T-helper 17 cell (primary cell): ENCODE results near the gene TDP2. TPM values are rescaled to one million over a fixed set of nuclear protein-coding genes. Genes with fewer than 3 reads are reported as not detected.
A peak's percentile ranks its signal among the peaks of the same experiment; 100 is the strongest.
"Not testable (repeated sequence)": the region's sequence is repeated elsewhere in the genome, so short reads cannot be mapped to it uniquely, and the experiment has no call there.

ENCODE experiments used
- ATAC-seq: fragments of 150-1000 bp; cut with Tn5 transposase; 2 replicates; pipeline ENCODE4 v1.10.0; 2021; ENCODE audit warnings: mild to moderate bottlenecking, moderate library complexity
- DNase-seq, 3 donors: peaks; one replicate each; pipeline versions ENCODE4 v3.0.0 to v3.0.0-alpha.2; 2020 to 2021
- H3K9me3 ChIP-seq: one replicate; pipeline ENCODE4 v1.7.0; 2013; ENCODE audit warnings: low read length, mild to moderate bottlenecking; ENCODE audit not compliant: control insufficient read depth, poor library complexity, severe bottlenecking
- H3K27ac Mint-ChIP-seq: one replicate; pipeline ENCODE4 v1.8.0; 2022; ENCODE audit warnings: mild to moderate bottlenecking, moderate library complexity, mixed read lengths
- H3K27me3 Mint-ChIP-seq: one replicate; pipeline ENCODE4 v1.8.0; 2022; ENCODE audit warnings: mixed read lengths
- H3K36me3 Mint-ChIP-seq: one replicate; pipeline ENCODE4 v1.8.0; 2022; ENCODE audit warnings: low read depth, mixed read lengths
- H3K4me1 Mint-ChIP-seq: one replicate; pipeline ENCODE4 v1.8.0; 2022; ENCODE audit warnings: mild to moderate bottlenecking, mixed read lengths
- H3K4me3 Mint-ChIP-seq: one replicate; pipeline ENCODE4 v1.8.0; 2022; ENCODE audit warnings: mild to moderate bottlenecking, moderate library complexity, mixed read lengths
- total RNA-seq, 4 donors: library from RNA in 2 of 4; stranded (reverse) in 2 of 4; gene quantifications; one replicate each; pipeline ENCODE4 v1.2.3 and lab custom pipeline; 2022 to 2026

The TDP2 gene
- total RNA-seq, 2 donors from 2014 or later, result 35.6 to 42.0 TPM

DNA sequence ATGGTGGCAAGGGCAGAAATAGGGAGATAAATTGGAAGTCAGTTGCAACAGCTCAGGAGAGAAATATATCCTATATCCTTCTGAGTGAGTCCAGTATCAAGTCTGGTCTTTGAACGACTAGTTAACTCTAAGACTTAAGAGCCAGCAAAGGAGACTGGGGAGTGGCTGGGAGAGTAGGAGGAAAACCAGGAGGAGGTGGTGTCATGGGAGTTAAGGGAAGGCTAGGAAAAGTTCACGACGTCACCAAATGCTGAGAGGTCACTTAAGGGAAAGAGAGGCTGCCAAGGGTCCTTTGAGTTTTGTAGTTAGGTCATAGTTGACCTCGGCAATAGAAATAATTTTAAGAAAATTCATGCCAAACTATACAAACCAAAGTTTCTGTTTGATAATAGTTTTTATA is 25.3 kb upstream of the TDP2 start:
- H3K27me3 Mint-ChIP-seq, result no peaks in the 10 kb centered on the region
- peaks cover 18% of the 10 kb centered on the region for H3K4me1 Mint-ChIP-seq
- ATAC-seq (no peak), DNase-seq (no peak)
- H3K9me3 ChIP-seq, result no peaks in the 10 kb centered on the region
- no peak overlapping the region for H3K4me3 Mint-ChIP-seq
- no peak overlapping the region for H3K27ac Mint-ChIP-seq
- H3K36me3 Mint-ChIP-seq, result peaks cover 4% of the 10 kb centered on the region

DNA sequence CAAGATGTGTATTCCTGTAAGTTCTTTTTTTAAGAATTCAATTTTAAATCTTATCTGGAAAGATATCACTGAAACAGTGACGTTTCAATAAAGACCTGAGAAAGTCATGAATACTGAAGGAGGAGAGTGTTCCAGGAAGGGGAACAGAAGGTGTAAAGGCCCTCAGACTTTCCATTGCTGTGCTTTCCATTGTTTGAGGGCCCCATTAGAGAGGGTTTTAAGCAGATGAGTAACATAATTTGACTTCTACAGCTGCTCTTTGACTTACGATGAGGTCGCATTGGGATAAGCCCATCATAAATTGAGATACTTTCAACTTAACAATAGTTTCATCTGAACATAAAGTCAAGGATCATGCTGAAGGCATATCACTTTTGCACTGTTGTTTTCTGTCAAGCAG is 24.9 kb upstream of the TDP2 start:
- H3K27ac Mint-ChIP-seq, result no peak overlapping the region

DNA sequence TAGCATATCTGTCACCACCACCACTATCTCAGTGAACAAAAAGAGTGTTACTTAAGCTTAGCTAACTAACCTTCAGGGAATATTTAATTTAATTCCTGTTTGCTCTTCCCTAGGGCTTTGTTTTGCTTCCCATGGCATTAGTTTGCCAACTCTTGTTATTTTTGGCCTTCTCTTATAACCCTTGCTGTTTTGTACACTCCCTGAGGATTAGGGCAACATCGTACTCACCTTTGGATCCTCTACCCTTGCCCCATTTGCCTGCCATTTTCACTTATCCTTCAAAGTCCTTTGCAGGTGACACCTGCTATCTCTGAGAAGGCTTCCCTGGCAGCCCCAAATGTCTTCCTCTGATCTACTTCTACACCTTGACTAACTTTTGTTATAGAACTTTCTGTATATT is 23.9 kb upstream of the TDP2 start:
- Mint-ChIP-seq H3K27me3 (no peaks in the 10 kb centered on the region), H3K4me1 (peaks cover 22% of the 10 kb centered on the region), H3K36me3 (peaks cover 4% of the 10 kb centered on the region), H3K27ac (peak overlapping the region; percentile 34), H3K4me3 (no peak overlapping the region)
- ATAC-seq (no peak), DNase-seq (no peak)
- H3K9me3 ChIP-seq, result no peaks in the 10 kb centered on the region

More for the DNA sequence above, 24.9 kb upstream of the TDP2 start:
- DNase-seq, result no peak
- ATAC-seq, result no peak
- Mint-ChIP-seq H3K27me3 (no peaks in the 10 kb centered on the region), H3K4me3 (no peak overlapping the region), H3K4me1 (peaks cover 21% of the 10 kb centered on the region), H3K36me3 (peaks cover 4% of the 10 kb centered on the region)
- H3K9me3 ChIP-seq, result no peaks in the 10 kb centered on the region

DNA sequence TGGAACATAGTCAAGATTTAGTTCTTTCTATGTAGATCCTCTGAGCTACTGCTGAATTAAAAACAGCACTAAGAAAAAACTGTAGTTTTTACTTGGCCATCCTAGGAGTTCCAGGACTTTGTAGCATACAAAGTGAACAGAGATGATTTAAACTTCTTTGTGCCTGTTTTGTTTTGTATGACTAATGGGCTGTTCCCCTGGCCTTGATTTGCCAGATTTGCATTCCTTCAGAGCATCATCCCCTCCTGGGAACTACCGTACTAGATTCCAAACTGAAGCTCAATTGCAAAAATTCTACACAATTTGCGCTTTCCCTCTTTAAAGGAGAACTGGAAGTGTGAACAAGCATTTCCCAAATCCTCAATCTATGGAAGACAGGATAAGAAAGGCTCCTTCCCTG is 23.3 kb upstream of the TDP2 start:
- no peaks in the 10 kb centered on the region for H3K9me3 ChIP-seq

DNA sequence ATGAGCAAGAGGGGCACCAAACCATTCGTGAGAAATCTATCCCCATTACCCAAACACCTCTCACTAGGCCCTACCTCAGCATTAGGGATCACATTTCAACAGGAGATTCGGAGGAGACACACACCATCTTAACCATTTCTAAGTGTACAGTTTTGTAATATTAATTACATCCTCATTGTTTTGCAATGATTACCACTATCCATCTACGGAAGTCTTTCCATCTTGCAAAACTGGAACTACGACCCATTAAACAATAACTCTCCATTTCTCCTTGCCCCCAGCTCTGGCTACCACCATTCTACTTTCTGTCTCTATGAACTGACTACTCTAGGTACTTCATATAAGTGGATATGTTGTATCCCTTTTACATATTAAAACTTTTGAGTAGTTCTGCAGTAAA is 20.2 kb upstream of the TDP2 start:
- no peak for DNase-seq
- Mint-ChIP-seq H3K4me3 (no peak overlapping the region), H3K27me3 (no peaks in the 10 kb centered on the region), H3K27ac (peak overlapping the region; percentile 77), H3K4me1 (peaks cover 15% of the 10 kb centered on the region), H3K36me3 (peaks cover 4% of the 10 kb centered on the region)
- H3K9me3 ChIP-seq, result no peaks in the 10 kb centered on the region
- ATAC-seq, result no peak

More for the DNA sequence above, 23.3 kb upstream of the TDP2 start:
- Mint-ChIP-seq H3K36me3 (peaks cover 4% of the 10 kb centered on the region), H3K27ac (no peak overlapping the region), H3K4me3 (no peak overlapping the region), H3K27me3 (no peaks in the 10 kb centered on the region), H3K4me1 (peaks cover 19% of the 10 kb centered on the region)
- no peak for ATAC-seq
- no peak for DNase-seq

DNA sequence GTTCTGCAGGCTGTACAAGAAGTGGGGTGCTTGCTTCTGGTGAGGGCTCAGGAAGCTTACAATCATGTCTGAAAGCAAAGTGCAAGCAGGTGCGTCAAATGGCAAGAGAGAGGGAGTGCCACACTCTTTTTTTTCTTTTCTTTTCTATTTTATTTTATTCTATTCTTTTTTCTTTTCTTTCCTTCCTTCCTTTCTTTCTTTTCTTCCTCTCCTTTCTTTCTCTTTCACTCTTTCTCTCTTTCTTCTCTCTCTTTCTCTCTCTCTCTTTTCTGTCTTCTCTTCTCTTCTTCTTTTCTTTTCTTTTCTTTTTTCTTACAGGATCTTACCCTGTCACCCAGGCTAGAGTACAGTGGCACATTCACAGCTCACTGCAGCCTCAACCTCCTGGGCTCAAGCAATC is 19.7 kb upstream of the TDP2 start:
- peaks cover 4% of the 10 kb centered on the region for H3K36me3 Mint-ChIP-seq
- peak overlapping the region; percentile 77 for H3K27ac Mint-ChIP-seq
- DNase-seq (no peak), ATAC-seq (no peak)
- H3K9me3 ChIP-seq, result no peaks in the 10 kb centered on the region
- no peak overlapping the region for H3K4me3 Mint-ChIP-seq
- H3K27me3 Mint-ChIP-seq, result no peaks in the 10 kb centered on the region
- peaks cover 11% of the 10 kb centered on the region for H3K4me1 Mint-ChIP-seq

DNA sequence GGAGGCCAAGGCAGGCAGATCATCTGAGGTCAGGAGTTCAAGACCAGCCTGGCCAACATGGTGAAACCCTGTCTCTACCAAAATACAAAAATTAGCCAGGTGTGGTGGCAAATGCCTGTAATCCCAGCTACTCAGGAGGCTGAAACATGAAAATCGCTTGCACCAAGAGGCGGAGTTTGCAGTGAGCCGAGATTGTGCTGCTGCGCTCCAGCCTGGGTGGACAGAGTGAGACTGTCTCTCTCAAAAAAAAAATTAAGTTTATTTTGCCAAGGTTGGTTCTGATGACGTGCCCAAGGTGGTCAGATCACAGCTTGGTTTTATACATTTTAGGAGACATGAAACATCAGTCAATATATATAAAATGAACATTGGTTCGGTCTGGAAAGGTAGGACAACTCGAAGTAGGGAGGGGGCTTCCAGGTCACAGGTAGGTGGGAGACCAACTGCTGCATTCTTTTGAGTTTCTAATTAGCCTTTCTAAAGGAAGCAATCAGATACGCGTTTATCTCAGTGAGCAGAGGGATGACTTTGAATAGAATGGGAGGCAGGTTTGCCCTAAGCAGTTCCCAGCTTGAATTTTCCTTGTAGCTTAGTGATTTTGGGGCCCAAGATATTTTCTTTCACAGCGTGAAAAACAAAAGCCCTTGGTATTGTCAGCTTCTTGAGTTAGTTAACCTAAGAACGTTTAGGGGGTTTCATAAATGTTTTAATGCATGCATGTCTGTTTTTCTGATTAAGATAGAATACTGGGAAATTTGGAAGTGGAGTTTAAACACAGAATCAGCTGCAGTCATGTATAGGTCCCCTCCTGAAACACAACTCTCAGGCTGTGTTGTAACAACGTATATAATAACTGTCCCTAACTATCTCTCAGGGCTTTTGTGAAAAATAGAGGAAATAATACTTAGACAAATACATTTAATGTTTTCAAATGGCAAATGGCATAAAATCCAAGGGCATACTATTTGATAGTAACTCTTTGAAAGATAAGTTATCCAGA is 16.9 kb upstream of the TDP2 start:
- DNase-seq (no peak), ATAC-seq (no peak)
- Mint-ChIP-seq H3K4me3 (no peak overlapping the region), H3K4me1 (peaks cover 10% of the 10 kb centered on the region), H3K27me3 (no peaks in the 10 kb centered on the region), H3K36me3 (peaks cover 4% of the 10 kb centered on the region), H3K27ac (peak overlapping the region; percentile 11)
- no peaks in the 10 kb centered on the region for H3K9me3 ChIP-seq

DNA sequence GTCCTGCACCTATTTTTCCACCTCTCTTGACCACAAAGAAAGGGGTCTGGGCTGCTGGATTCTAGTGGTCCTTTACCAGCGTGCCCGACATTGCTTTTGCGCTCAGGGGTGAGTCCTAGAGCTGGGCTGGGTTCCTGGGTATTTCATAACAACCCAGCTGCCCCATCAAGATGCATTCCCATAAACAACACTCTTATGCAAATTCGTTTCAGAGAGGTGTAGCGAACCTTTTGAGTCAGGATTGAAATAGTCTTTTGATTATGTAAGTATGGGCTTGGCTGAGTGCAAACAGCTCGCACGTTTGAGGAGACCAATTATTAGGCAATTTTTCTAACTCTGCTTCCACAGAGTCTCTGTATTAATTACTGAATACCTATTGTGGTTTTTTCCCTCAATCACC is 13.9 kb upstream of the TDP2 start:
- DNase-seq (no peak), ATAC-seq (no peak)
- no peaks in the 10 kb centered on the region for H3K27me3 Mint-ChIP-seq
- H3K4me3 Mint-ChIP-seq, result no peak overlapping the region
- H3K4me1 Mint-ChIP-seq, result peaks cover 2% of the 10 kb centered on the region
- no peak overlapping the region for H3K27ac Mint-ChIP-seq
- H3K36me3 Mint-ChIP-seq, result no peaks in the 10 kb centered on the region
- H3K9me3 ChIP-seq, result no peaks in the 10 kb centered on the region

DNA sequence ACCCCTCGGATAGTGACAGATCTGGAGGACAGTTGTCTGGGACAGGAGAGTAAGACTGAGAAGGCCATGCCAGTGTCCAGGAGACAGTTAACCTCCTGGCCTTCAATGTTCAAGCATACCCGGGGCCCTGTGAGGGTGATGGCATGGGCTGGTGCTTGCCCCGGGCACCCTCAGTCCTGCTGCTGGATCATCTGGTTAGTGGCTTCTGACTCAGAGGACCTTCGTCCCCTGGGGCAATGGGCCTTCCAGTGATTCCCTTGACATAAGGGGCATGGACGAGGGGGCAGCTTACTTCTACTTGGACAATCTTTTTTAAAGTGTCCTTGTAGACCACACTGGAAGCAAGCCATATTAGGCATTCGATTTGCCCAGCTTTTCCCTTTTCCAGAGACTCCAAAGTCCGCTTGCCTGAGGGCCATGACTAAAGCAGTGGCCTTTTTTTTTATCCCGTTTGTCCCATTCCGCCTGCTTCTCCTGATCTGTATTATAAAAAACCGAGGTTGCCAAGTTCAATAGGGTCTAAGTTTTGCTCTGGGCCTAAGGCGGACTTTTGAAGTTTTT is 12.2 kb upstream of the TDP2 start:
- H3K27me3 Mint-ChIP-seq, result not testable (repeated sequence)

DNA sequence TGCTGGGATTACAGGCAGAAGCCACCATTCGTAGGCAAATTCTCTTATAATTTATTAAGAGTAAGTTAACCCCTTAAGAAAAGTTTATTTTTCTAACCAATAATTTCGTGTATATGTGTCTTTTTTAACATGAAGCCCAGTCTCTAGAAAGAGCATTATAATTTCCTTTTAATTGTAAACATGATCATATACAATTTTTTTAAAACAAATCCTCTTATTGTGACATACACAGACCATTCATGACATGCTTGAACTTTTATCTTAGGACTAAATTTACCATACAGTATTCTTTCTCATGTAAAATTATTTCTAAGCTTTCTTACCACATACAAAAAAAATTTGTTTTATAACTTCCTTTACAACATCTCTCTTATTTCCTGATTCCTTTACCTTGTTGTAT is 6.9 kb upstream of the TDP2 start:
- Mint-ChIP-seq H3K27me3 (no peaks in the 10 kb centered on the region), H3K4me3 (no peak overlapping the region), H3K27ac (no peak overlapping the region), H3K36me3 (no peaks in the 10 kb centered on the region), H3K4me1 (peaks cover 6% of the 10 kb centered on the region)
- no peaks in the 10 kb centered on the region for H3K9me3 ChIP-seq
- DNase-seq, result no peak
- no peak for ATAC-seq

More for the DNA sequence above, 12.2 kb upstream of the TDP2 start:
- not testable (repeated sequence) for DNase-seq, H3K9me3 ChIP-seq, H3K27ac Mint-ChIP-seq, H3K4me3 Mint-ChIP-seq, ATAC-seq, H3K4me1 Mint-ChIP-seq, H3K36me3 Mint-ChIP-seq

DNA sequence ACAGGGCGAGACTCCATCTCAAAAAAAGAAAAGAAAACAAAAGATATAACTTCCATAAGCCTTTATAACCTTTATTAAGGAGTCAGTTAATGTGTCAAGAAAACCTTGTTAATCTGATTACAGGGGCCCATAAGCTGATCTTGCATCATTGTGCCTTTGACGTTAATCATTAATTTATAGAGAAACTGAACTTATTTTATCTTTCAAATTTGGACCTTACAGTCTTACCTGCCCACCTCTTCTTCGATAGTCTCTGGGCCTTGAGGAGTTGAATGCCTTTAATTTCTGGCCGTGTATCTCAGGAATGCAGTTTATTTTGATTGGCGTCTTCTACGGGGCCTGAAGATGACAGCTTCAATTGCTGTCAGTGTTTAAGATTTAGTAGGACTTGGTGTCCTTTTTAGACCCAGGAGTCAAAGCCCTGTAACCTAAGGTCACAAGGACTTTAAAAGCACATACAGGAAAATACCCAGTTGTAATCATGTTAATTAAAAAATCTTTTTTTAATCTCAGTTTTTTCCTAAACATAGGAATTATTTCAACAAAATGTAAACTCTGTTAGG is 6.0 kb upstream of the TDP2 start:
- H3K9me3 ChIP-seq, result no peaks in the 10 kb centered on the region
- no peak for ATAC-seq
- peaks cover 9% of the 10 kb centered on the region for H3K4me1 Mint-ChIP-seq

DNA sequence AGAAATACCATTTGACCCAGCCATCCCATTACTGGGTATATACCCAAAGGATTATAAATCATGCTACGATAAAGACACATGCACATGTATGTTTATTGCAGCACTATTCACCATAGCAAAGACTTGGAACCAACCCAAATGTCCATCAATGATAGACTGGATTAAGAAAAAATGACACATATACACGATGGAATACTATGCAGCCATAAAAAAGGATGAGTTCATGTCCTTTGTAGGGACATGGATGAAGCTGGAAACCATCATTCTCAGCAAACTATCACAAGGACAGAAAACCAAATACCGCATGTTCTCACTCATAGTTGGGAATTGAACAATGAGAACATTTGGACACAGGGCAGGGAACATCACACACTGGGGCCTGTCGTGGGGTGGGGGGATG is 4.4 kb upstream of the TDP2 start:
- not testable (repeated sequence) for H3K27ac Mint-ChIP-seq, H3K9me3 ChIP-seq, H3K36me3 Mint-ChIP-seq, ATAC-seq, H3K27me3 Mint-ChIP-seq, DNase-seq, H3K4me3 Mint-ChIP-seq
- peaks cover 15% of the 10 kb centered on the region for H3K4me1 Mint-ChIP-seq

More for the DNA sequence above, 6.0 kb upstream of the TDP2 start:
- H3K27ac Mint-ChIP-seq, result no peak overlapping the region
- no peaks in the 10 kb centered on the region for H3K27me3 Mint-ChIP-seq
- no peak overlapping the region for H3K4me3 Mint-ChIP-seq
- no peak for DNase-seq
- H3K36me3 Mint-ChIP-seq, result no peaks in the 10 kb centered on the region

DNA sequence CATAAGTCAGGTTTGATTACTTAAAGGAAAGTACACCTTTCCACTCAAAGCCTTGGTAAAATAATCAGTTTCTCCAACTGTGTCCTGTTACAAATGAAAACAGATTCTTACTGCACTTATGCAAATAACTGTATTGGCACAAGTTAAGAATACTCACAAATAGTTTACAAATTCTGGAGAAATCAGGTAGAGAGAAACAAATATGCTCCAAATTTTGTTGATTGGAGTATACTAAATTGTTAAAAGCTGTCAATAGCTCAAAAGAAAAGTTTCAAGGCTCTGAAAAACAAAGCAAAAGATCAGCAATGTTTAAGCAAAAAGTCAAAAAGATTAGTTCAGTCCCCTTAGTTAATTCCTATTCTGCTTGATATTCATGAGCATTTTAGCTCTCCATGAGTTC is 3.8 kb upstream of the TDP2 start:
- not testable (repeated sequence) for H3K4me3 Mint-ChIP-seq, H3K9me3 ChIP-seq, H3K27me3 Mint-ChIP-seq, H3K27ac Mint-ChIP-seq, DNase-seq, H3K36me3 Mint-ChIP-seq, ATAC-seq
- H3K4me1 Mint-ChIP-seq, result peaks cover 19% of the 10 kb centered on the region
